HG03460 (cell line): ENCODE measurements around the gene ZMYND11.

ENCODE experiments used
- ATAC-seq: cut with Tn5 transposase; IDR thresholded peaks from one replicate; pipeline ENCODE4 v1.9.1; 2021; ENCODE audit not compliant: unreplicated experiment

ZMYND11 gene

DNA sequence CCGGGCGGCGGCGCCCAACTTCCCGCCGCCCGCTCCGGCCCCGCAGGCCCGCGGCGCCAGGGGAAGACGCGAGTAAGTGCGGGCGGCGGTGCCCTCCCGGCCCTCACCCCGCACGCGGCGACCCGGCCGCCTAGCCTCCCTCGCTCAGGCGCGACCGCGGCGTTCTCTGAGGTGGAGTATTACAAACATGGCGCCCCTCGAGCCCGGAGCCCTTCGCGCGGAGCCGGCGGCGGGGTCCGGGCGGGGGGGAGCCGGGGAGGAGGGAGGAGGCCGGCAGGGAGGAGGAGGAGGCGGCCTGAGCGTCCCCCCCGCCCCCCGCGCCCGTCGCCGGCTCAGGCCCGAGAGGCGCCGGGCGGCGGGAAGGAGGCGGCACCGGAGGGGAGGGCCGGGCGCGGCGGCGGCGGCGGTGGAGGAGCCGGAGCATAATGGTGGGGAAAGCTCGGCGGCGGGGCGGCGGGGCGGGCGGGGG lies at the start of gene ZMYND11:
TSS of gene ZMYND11 (plus strand) at position 324 of the 469 bp plus-strand sequence. CDS start 44,558 bp downstream, outside the sequence.
- peak; percentile 40 for ATAC-seq

DNA sequence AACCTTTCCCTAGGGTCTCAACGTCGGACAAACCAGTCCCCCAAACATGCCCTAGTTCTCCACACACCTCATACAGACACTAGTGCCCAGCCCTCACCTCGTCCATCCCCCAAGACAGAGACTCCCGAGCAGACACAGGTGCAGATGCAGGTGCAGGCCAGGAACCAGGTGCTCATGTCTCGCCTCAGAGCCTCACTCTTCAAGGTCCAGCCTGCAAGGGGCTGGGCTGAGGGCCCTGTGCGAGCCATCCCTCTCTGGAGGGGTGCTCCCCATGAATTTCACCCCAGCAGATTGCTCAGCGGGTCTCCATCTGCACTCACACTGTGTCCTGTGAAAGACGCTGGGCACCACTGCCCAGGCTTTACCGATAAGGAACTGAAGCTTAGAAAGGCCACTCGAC lies 49.2 kb upstream of the ZMYND11 start:
- no peak for ATAC-seq

DNA sequence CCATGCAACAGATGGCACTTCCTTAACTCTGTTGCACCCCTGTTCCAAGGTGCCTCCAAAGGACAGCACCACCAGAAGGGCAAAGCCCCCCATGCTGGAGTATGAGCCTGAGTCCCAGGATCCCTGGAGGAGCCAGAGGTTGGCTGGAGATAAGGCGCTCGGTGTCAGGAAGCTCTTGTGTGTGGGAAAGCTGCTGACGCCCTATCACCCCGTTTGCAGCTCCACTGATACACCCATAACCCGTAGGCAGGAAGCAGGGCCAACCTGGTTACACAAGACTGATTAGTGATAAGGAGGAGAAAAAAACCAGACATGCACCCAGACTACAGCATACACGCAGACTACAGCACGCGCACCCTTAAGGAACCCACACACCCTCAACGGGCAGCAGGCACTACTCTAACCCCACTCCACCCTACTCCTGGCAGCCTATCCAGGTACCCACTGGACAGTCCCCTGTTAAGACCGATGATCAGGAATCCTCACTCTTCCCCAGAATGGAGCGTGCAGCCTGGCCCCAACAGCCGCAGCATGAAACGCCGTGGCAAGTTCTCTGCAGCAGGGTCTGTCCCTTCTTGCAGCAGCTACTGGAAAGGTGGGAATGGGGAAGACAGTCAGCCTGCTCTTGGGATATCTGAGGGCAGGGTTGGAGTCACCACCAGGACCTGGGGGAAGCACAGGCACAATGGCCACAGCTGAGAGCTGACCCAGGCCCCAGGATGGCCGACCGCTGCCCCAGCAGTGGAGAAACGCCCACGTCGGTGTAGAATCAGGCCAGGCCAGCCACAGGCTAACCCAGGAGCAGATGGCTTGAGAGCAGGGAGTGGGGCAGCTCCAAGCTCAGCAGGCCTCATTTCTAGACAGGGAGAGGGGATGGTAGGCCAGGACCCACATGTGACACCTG lies 47.8 kb upstream of the ZMYND11 start:
- no peak for ATAC-seq

DNA sequence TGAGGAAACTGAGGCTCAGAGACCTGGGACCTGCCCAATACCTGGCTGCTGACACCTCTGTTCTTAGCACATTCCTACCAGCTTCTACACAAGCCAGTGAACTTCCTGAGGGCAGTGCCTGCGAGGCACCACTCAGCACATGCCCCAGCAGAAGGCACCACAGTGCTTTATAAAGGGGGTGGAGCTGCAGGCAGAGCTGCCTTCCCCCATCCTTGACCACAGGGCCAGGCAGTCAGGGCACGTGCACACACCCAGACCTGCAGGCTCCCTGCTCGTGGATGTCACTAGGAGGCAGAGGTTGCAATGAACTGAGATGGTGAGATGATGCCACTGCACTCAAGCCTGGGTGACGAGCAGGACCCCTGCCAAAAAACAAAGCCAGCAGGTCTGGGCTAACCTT lies 47.0 kb upstream of the ZMYND11 start:
- ATAC-seq: no peak

DNA sequence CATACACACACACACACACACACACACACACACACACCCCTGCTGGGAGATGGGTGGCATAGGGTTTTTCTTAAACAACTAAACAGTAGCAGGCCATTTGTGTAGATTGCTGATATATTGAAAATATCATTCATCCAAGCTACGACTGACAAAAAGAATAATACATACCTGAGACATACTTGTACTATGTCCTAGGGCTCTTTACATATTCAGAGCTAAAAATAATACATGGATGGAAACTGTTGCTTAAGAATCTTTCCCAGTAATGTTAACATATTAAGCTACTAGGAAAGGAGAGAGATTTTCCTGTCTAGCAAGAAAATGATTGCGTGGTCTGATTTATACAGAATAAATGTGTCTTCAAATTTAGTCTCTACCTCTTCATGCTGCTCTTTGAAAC lies 46.0 kb upstream of the ZMYND11 start:
- ATAC-seq: no peak

DNA sequence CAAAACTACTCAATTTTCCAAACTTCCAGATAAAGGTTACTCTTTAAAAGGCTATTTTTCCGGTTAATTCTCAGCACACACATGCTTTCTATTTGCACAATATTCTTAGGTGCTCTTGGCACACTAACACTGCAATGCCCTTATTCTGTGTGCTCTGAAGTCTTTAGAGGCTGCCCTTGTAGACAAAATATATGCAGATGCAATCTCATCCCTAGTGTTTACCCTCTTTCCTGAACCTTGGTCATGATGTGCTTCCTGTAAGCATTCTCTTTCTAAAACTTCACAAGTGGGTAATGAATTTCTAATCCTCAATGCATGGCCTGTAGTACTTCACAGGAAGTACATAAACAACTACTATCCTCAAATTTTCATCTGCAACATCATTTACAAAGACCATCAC lies 45.1 kb upstream of the ZMYND11 start:
- no peak for ATAC-seq

DNA sequence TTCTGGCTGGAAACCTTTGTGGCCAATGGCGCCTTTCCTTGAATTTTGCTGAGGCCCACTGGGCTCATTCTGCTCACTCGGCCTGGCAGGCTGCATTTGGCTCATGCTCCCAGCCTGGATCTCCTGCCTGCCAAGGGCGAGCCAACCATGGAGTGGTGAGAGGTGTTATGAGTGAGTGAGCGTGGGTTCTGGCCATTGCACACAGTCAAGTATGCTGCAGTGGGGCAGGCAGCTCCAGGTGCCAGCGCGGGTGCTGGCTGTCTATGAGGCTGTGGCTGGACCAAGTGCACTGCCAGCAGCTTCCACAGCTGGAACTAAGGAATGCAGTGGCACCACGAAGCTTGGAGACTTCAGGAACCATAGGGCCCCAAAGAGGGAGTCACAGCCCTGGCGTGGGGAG lies 43.9 kb upstream of the ZMYND11 start:
- ATAC-seq: no peak

DNA sequence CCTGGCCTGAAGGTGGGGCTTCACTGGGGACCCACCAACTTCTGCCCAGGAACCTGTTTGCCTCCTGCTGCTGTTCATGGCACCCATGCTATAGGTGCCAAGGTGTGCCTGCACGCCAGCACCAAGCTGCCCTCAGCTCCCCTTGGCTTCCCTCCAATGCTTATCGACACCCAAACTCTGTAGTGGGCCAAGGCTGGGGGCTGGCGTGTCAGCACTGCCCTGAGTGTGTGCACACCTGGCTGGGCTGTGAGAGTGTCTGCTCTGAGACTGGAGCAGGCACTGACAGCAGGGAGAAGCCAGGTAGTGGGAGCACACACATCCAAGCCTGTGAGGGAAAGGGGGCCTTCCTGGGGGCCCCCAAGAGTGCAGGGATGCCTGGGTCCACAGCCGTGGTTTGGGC lies 43.1 kb upstream of the ZMYND11 start:
- ATAC-seq: no peak

DNA sequence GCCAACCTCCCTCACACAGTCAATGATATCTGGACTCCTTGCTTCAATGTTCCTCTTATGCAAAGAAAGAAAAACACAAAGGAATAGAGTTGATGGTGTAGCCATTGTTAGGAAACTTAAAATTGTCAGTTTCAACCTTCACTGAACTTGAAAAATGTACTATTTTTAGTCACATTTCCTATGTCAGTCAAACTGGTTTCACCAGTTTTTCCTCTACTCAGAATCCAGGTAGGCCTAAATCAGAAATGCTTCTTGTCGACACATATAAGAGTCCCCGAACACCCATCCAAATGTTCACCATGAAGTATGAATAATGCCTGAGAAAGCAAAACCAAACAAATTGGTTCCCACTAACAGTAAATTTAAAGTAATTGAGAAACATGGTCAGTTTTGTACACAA lies 42.4 kb upstream of the ZMYND11 start:
- ATAC-seq: no peak

DNA sequence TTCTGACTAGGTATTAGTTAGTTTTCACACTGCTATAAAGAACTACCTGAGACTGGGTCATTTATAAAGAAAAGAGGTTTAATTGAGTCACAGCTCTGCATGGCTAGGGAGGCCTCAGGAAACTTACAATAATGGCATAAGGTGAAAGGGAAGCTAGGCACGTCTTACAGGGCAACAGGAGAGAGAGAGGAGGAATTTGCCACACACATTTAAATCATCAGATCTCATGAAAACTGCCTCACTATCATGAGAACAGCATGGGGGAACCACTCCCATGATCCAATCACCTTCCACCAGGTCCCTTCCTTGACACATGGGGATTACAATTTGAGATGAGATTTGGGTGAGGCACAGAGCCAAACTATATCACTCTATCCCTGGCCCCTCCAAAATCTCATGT lies 40.6 kb upstream of the ZMYND11 start:
- ATAC-seq: no peak

DNA sequence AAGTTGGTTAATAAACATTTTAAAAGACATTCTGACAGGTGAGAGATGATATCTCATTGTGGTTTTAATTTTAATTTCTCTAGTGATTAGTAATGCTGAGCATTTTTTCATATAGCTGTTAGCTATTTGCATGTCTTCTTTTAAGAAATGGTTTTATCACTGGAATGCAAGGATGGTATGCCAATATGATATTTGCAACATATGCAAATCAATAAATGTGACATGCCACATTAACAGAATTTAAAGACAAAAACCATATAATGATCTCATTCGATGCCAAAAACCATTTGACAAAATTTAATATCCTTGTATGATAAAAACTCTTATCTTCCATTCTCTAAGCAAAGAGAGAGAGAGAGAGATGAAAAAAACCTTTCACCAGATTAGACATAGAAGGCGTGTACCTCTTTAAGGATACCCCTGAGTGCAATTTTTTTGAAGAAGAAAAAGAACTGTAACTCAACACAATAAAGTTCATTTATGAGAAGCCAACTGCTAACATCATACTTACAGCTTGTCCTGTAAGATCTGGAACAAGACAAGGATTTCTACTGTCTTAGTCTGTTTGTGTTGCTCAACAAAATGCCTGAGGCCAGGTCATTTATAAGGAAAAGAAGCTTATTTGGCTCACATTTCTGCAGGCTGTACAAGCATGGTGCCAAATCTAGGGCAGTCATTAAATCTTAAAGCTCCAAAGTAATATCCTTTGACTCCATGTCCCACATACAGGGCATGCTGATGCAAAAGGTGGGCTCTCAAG lies 39.7 kb upstream of the ZMYND11 start:
- ATAC-seq: no peak

DNA sequence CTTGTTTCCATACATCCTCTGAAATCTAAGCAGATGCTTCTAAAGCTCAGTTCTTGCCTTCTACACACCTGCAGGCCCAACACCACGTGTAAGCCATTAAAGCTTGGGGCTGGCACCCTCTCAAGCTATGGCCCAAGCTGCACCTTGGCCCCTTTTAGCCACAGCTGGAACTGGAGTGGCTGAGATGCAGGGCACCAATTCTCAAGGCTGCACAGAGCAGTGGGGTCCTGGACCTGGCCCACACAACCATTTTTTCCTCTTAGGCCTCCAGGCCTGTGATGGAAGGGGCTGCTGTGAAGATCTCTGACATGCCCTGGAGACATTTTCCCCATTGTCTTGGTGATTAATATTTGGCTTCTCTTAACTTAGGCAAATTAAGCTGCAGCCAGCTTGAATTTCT lies 38.8 kb upstream of the ZMYND11 start:
- no peak for ATAC-seq

DNA sequence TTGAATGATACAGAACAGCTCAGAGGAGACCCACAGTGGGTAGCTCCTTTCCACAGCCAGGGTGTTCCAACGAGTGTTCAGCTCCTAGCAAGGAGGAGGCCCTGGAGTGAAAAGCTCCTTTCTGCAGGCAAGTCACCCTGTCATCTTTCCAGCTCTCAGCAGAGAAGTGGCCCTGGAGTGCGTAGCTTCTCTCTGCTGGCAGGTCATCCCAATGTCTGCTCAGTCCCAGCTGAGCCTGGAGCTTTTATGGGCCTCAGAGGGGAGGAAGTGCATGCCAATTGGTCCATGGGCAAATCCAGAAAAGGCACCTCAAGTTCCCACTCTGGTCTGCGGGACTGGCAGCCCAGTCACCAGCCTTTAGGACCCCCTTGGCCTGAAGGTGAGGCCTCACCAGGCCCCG lies 30.8 kb upstream of the ZMYND11 start:
- no peak for ATAC-seq

DNA sequence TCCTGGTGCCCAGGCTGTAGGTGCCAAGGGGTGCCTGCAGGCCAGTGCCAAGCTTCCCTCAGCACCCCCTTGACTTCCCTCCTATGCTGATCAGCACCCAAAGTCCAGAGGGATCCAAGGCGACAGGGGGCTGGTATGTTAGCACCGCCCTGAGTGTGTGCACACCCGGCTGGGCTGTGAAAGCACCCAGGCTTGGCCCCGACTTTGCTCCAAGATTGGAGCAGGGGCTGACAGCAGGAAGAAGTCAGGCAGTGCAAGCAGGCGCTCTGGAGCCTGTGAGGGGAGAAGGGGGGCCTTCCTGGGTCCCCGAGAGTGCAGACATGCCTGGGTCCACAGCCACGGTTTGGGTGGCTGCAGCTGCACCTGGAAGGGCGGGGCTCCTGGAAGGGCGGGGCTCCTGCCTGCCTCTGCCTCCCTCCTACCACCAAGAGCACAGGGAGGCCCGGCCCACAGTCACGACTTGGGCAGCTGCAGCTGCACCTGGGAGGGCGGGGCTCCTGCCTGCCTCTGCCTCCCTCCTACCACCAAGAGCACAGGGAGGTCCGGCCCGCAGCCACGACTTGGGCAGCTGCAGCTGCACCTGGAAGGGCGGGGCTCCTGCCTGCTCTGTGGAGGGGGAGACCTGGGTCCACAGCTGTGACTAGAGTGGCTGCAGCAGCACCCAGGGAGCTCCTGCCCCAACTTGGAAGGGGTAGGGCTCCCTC lies 30.2 kb upstream of the ZMYND11 start:
- no peak for ATAC-seq

DNA sequence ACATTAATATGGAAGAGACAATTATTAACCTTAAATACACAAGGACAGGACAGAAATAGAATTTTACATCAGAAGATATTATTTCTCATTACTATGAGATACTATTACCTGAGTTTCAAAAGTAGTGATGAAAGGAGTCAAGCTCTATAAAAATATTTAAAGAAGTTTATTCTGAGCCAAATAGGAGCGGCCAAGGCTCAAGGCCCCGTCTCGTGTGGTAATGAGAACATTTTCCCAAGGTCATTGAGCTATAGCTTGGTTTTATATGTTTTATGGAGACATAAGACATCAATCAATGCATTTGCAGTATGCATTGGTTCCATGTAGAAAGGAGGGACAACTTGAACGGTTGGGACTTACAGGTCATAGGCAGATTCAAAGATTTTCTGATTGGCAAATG lies 29.4 kb upstream of the ZMYND11 start:
- no peak for ATAC-seq

DNA sequence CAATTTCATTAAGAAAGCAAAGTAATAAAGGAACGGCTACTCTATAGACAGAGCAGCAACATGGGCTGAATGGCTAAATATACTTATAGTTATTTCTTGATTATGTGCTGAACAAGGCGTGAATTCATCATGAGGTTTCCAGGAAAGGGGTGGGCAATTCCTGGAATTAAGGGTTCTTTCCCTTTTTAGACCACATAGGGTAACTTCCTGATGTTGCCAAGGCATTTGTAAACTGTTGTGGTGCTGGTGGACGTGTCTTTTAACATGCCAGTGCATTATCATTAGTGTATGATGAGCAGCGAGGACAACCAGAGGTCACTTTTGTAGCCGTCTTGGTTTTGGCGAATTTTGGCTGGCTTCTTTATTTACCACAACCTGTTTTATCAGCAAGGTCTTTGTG lies 28.5 kb upstream of the ZMYND11 start:
- ATAC-seq: no peak

DNA sequence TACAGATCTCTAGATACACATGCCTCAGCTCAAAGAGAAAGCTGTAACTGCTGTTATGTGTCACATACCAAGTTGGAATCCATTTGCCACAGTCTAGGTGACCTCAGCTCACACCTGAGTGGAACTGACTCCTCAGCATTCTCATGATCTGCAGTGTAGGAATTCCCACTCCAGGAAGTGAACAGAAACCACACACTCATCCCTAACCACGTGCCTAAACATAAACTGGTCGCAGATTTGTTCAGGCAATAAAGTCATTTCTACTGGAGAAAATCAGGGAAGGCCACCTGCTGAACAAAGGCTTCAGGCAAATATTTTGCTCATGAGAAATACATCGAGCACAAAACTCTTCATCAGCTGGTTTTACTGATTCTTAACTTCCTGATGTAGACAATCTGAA lies 23.0 kb upstream of the ZMYND11 start:
- no peak for ATAC-seq

DNA sequence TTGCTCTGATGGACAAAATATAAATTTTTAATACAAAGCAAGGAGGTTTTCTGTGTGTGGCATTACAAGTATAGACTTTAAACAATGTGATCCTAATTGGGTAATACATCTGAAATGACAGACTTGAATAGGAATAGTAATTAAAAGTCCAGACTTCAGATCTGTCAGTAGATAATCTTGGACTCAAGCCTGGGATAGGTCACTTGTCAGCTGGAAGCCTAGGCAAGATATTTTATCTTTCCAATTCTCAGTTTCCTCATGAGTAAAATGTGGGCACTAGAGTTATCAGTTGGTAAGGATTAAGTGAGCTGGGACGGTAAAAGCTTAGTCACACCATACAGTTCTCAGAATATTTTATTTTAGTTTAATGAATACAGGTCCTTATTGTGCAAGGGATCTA lies 10.4 kb upstream of the ZMYND11 start:
- ATAC-seq: no peak

DNA sequence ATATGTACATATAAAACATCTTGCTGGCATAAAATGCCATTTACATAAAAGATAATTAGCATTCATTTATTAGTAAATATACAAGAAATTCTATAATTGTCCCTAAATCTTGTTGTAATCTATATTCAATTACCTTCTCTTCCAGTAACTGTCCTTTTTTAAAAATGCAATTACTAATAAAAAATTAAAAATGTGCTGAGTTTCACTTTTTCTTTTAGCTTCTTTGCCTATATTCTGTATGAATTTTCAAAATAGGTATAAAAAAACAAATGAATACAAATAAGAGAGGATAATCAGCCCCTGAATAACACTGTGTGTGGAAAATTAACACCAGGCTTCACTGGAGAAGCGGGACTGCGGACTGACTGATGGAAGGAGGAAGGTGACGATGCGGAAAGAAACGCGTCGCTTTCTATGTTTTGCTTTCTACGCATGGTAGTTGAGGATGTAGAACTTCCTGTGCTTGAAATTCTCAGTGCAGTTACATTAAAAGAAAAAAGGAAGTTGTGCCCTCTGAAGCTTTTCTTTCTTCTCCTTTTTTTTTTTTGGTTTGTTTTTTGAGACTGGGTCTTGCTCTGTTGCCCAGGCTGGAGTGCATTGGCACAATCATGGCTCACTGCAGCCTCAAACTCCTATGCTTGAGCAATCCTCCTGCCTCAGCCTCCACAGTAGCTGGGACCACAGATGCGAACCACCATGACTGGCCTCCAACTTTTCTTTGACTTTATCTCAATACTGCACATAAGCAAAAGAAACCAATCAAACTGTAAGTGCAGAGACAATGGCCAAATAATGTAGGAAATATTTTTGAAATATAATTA lies 7.4 kb upstream of the ZMYND11 start:
- ATAC-seq: peak; percentile 85

DNA sequence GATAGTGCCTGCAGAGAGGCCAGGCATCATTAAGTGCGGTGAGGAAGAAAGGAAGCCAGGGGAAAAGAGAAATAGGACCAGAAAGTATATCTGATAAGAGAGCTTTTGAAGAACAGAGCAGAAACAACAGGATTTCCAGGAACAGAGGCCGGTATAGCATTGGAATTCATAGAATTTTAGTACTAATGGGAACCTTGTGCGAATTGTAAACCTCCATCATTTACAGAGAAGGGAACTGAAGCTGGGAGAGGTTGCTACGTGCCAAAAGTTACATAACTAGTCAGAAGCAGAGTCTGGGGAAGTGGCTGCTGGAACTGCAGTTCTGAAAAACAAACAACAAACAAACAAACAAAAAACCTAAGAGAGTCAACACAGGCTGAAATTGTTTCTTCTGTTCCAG lies 5.4 kb upstream of the ZMYND11 start:
- ATAC-seq: no peak
